Spleen (tissue), 7 donors: ENCODE data around the gene AFAP1L2.

Experiments used
- POLR2A ChIP-seq, 3 donors: fragments of 450-650 bp; IDR thresholded peaks; one replicate each; pipeline ENCODE4 v1.5.1; 2017; ENCODE audit warnings: antibody characterized with exemption in 3 of 3, mild to moderate bottlenecking in 1 of 3
- POLR2AphosphoS5 ChIP-seq, 3 donors: sonication (generic); formaldehyde crosslinking; IDR thresholded peaks; one replicate each; pipeline ENCODE4 v1.5.1; 2017; ENCODE audit warnings: antibody characterized with exemption in 3 of 3
- TF ChIP-seq, protein P1 (sequence below), 11 experiments: fragments of 200-600 bp in 7 of 11; fragments of 450-650 bp in 4 of 11; sonication (generic) in 4 of 11; IDR thresholded peaks in 8 of 11; conservative IDR thresholded peaks in 3 of 11; 1 replicate in 7 of 11; 2 replicates in 4 of 11; pipeline versions ENCODE4 v1.4.0 to v1.8.0; 2016 to 2021; ENCODE audit warnings: antibody characterized with exemption in 11 of 11, inconsistent platforms in 4 of 11, mild to moderate bottlenecking in 1 of 11
- donor health status: DM: no; HTN: no; CAD: no; lungs with moderate emphysema.
- donor health status: DM: no; HTN: no; CAD: no.
- donor health status: DM: no; HTN: no; CAD: no.

- TF ChIP-seq, protein P1, sequence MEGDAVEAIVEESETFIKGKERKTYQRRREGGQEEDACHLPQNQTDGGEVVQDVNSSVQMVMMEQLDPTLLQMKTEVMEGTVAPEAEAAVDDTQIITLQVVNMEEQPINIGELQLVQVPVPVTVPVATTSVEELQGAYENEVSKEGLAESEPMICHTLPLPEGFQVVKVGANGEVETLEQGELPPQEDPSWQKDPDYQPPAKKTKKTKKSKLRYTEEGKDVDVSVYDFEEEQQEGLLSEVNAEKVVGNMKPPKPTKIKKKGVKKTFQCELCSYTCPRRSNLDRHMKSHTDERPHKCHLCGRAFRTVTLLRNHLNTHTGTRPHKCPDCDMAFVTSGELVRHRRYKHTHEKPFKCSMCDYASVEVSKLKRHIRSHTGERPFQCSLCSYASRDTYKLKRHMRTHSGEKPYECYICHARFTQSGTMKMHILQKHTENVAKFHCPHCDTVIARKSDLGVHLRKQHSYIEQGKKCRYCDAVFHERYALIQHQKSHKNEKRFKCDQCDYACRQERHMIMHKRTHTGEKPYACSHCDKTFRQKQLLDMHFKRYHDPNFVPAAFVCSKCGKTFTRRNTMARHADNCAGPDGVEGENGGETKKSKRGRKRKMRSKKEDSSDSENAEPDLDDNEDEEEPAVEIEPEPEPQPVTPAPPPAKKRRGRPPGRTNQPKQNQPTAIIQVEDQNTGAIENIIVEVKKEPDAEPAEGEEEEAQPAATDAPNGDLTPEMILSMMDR (IDR thresholded peaks at IDR 0.05 in 8 of 11, conservative IDR thresholded peaks at IDR 0.05 in 3 of 11) = no peak
- TF ChIP-seq POLR2AphosphoS5 (IDR thresholded peaks at IDR 0.05) (peak in 1 of 3 donors; percentile 81), POLR2A (IDR thresholded peaks at IDR 0.05) (no peak)
These were observed 87.6 kb downstream of the AFAP1L2 start for GRCh38 chr10:114316744-114317143.
